HepG2 (cell line): Measurements from ENCODE around the gene SEC14L1. TPM values are rescaled to one million over a fixed set of nuclear protein-coding genes. Genes with fewer than 3 reads are reported as not detected.

Source experiments
- AHR ChIP-seq: IDR thresholded peaks from 2 replicates; pipeline ENCODE4 v1.6.1; 2018; ENCODE audit warnings: missing genetic modification reagents, missing compliant biosample characterization
- ETS1 ChIP-seq: sonication (generic); formaldehyde crosslinking; IDR thresholded peaks from 2 replicates; pipeline ENCODE4 v1.4.0; 2020; ENCODE audit warnings: missing genetic modification reagents
- FOXP4 ChIP-seq: sonication (generic); formaldehyde crosslinking; IDR thresholded peaks from 2 replicates; pipeline ENCODE4 v1.4.0; 2020; ENCODE audit warnings: missing genetic modification reagents
- GLMP ChIP-seq: sonication (generic); formaldehyde crosslinking; IDR thresholded peaks from 2 replicates; pipeline ENCODE4 v1.9.0; 2021; ENCODE audit warnings: missing genetic modification reagents, mild to moderate bottlenecking, borderline replicate concordance
- GMEB2 ChIP-seq: IDR thresholded peaks from 2 replicates; pipeline ENCODE4 v1.6.1; 2016; ENCODE audit warnings: missing biosample characterization, missing genetic modification reagents, low read depth
- HMG20B ChIP-seq: conservative IDR thresholded peaks from 2 replicates; pipeline ENCODE4 v1.6.1; 2016; ENCODE audit warnings: missing genetic modification reagents, missing compliant biosample characterization
- LRRFIP1 ChIP-seq: sonication (generic); formaldehyde crosslinking; conservative IDR thresholded peaks from 2 replicates; pipeline ENCODE4 v1.4.0; 2020; ENCODE audit warnings: missing genetic modification reagents
- MYNN ChIP-seq: sonication (generic); formaldehyde crosslinking; IDR thresholded peaks from 2 replicates; pipeline ENCODE4 v1.4.0; 2020; ENCODE audit warnings: mild to moderate bottlenecking, low read depth, missing genetic modification reagents
- NFIC ChIP-seq: IDR thresholded peaks from 2 replicates; pipeline ENCODE4 v1.6.1; 2012; ENCODE audit warnings: mild to moderate bottlenecking, low read length, inconsistent platforms
- PITX1 ChIP-seq: sonication (generic); formaldehyde crosslinking; IDR thresholded peaks from 2 replicates; pipeline ENCODE4 v1.5.1; 2020; ENCODE audit warnings: mild to moderate bottlenecking, missing genetic modification reagents
- PRPF4 ChIP-seq: fragments of 200-400 bp; formaldehyde crosslinking; IDR thresholded peaks from 2 replicates; pipeline ENCODE4 v1.6.1; 2016; ENCODE audit warnings: low read length, low read depth; ENCODE audit not compliant: poor library complexity, severe bottlenecking
- SOX5 ChIP-seq: IDR thresholded peaks from 2 replicates; pipeline ENCODE4 v1.6.1; 2016; ENCODE audit warnings: borderline replicate concordance
- TARDBP ChIP-seq: sonication (generic); formaldehyde crosslinking; IDR thresholded peaks from 2 replicates; pipeline ENCODE4 v1.8.0; 2022; ENCODE audit warnings: mild to moderate bottlenecking, missing genetic modification reagents
- TBP ChIP-seq: sonication (generic); formaldehyde crosslinking; IDR thresholded peaks from 2 replicates; pipeline ENCODE4 v1.5.0; 2020; ENCODE audit warnings: missing genetic modification reagents
- TRIM22 ChIP-seq: fragments of 450-650 bp; IDR thresholded peaks from 2 replicates; pipeline ENCODE4 v1.6.1; 2017
- ZNF230 ChIP-seq: sonication (generic); formaldehyde crosslinking; IDR thresholded peaks from 2 replicates; pipeline ENCODE4 v1.4.0; 2020; ENCODE audit warnings: mild to moderate bottlenecking, missing genetic modification reagents
- ZNF292 ChIP-seq: sonication (generic); formaldehyde crosslinking; IDR thresholded peaks from 2 replicates; pipeline ENCODE4 v1.8.1; 2022; ENCODE audit warnings: mild to moderate bottlenecking, low read depth, missing genetic modification reagents, borderline replicate concordance
- ZNF460 ChIP-seq: sonication (generic); formaldehyde crosslinking; IDR thresholded peaks from 2 replicates; pipeline ENCODE4 v1.5.1; 2020; ENCODE audit warnings: missing genetic modification reagents, mild to moderate bottlenecking, borderline replicate concordance
- ZNF468 ChIP-seq: sonication (generic); formaldehyde crosslinking; IDR thresholded peaks from 2 replicates; pipeline ENCODE4 v1.8.0; 2022; ENCODE audit warnings: mild to moderate bottlenecking, moderate library complexity, missing genetic modification reagents
- ZNF543 ChIP-seq: sonication (generic); formaldehyde crosslinking; IDR thresholded peaks from 2 replicates; pipeline ENCODE4 v1.4.0; 2020; ENCODE audit warnings: mild to moderate bottlenecking, missing genetic modification reagents
- ZNF547 ChIP-seq: sonication (generic); formaldehyde crosslinking; IDR thresholded peaks from 2 replicates; pipeline ENCODE4 v1.5.1; 2020; ENCODE audit warnings: mild to moderate bottlenecking, missing genetic modification reagents
- ZSCAN20 ChIP-seq: sonication (generic); formaldehyde crosslinking; IDR thresholded peaks from 2 replicates; pipeline ENCODE4 v1.4.0; 2020; ENCODE audit warnings: missing genetic modification reagents, mild to moderate bottlenecking, borderline replicate concordance
- polyA plus RNA-seq, 8 experiments: library from polyadenylated mRNA; depleted of rRNA in 3 of 8; stranded (reverse) in 7 of 8; unstranded in 1 of 8; fragments of >200 nt; fragmentation: Illumina TruSeq in 4 of 8; extraction: Trizol in 4 of 8; gene quantifications; 2 replicates each; pipeline versions ENCODE4 v1.2.1 to v1.2.3, GENCODE V29; 2011 to 2016; ENCODE audit warnings: low read depth in 4 of 8, missing spikeins in 1 of 8, mixed read lengths in 1 of 8; ENCODE audit not compliant: insufficient read depth in 1 of 8
- total RNA-seq, 5 experiments: library from RNA; depleted of rRNA; stranded (reverse); fragments of >200 nt; fragmentation: Illumina TruSeq; extraction: Trizol; gene quantifications; 2 replicates each; pipeline ENCODE4 v1.2.3, GENCODE V29; 2016; ENCODE audit warnings: low read depth in 1 of 5

Gene SEC14L1
- total and polyA plus RNA-seq, 2 of the 13 experiments (the other 11 are each of a cell fraction or from before 2014, with no cell fraction given) = 26.3 to 43.9 TPM

GRCh38 chr17:77209330-77209748, 68.6 kb downstream of the SEC14L1 start (continued):
- TF ChIP-seq ZNF230 (CRISPR knock-in tag) (no peak), ETS1 (CRISPR knock-in tag) (no peak), ZNF468 (CRISPR knock-in tag) (no peak), HMG20B (CRISPR knock-in tag) (no peak), FOXP4 (CRISPR knock-in tag) (0 out of 2 replicates have a peak, but pooled peaks have one; percentile 24), PRPF4 (peak; percentile 24), TARDBP (CRISPR knock-in tag) (no peak), TBP (CRISPR knock-in tag) (no peak), ZNF543 (no peak), ZNF292 (peak; percentile 44; the same call in 1 of the 2 replicates), SOX5 (CRISPR knock-in tag) (peak; percentile 62; the same call in 1 of the 2 replicates), MYNN (CRISPR knock-in tag) (no peak), ZSCAN20 (CRISPR knock-in tag) (no peak), GLMP (no peak), AHR (CRISPR knock-in tag) (no peak), ZNF460 (no peak), NFIC (no peak), ZNF547 (CRISPR knock-in tag) (peak; percentile 50; the same call in 1 of the 2 replicates), TRIM22 (no peak), LRRFIP1 (CRISPR knock-in tag) (no peak), PITX1 (CRISPR knock-in tag) (peak; percentile 41; the same call in 1 of the 2 replicates), GMEB2 (CRISPR knock-in tag) (no peak)
